SU-DHL-6 (cell line): Measurements from ENCODE around the gene TMPRSS9.

Source experiments
- EZH2phosphoT487 ChIP-seq: fragments of 200-600 bp; sonication (generic), shearing (Covaris generic); conservative IDR thresholded peaks from 2 replicates; pipeline ENCODE4 v1.6.1; 2018; ENCODE audit warnings: mild to moderate bottlenecking, antibody characterized with exemption, low read length, moderate library complexity, mixed read lengths
- TF ChIP-seq, protein P1 (sequence below): fragments of 200-600 bp; sonication (generic); IDR thresholded peaks from one replicate; pipeline ENCODE4 v1.5.1; 2017; ENCODE audit warnings: antibody characterized with exemption, mild to moderate bottlenecking, low read length, moderate library complexity; ENCODE audit not compliant: insufficient read depth, poor library complexity, severe bottlenecking

DNA sequence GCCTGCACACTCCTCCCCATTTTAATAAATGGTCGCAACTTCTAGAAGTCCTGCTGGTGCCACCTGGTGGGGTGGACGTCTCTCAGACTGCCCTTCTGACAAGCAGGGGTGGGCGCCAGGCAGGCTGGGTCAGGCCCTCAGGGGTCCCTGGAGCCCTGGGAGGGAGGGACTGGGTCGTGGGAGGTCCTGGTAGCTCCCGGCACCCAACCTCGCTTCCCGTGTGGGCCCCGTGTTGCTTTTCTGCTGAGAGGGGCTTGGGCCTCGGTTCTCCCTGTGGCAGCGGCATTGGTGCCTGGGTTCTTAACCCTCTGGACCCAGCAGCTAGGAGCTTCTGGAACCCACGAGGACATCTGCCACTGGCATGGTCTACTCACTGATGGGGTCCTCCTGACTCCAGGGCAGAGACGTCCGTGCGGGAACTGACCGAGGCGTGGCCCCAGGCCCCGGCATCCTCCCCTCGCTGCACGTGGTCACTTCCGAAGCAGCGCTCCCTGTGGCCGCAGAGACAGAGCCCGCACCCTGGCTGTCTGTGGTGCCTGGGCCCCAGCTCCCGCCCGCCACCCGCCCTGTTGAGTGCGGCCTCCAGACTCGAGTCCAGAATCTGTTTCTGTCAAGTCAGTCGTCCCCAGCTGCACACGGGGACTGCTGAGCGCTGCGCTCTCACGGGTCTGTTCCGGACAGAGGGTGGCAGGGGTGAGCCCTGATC, 6.0 kb upstream of the TMPRSS9 start:
- TF ChIP-seq, protein P1, sequence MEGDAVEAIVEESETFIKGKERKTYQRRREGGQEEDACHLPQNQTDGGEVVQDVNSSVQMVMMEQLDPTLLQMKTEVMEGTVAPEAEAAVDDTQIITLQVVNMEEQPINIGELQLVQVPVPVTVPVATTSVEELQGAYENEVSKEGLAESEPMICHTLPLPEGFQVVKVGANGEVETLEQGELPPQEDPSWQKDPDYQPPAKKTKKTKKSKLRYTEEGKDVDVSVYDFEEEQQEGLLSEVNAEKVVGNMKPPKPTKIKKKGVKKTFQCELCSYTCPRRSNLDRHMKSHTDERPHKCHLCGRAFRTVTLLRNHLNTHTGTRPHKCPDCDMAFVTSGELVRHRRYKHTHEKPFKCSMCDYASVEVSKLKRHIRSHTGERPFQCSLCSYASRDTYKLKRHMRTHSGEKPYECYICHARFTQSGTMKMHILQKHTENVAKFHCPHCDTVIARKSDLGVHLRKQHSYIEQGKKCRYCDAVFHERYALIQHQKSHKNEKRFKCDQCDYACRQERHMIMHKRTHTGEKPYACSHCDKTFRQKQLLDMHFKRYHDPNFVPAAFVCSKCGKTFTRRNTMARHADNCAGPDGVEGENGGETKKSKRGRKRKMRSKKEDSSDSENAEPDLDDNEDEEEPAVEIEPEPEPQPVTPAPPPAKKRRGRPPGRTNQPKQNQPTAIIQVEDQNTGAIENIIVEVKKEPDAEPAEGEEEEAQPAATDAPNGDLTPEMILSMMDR = no peak
- TF ChIP-seq EZH2phosphoT487 = no peak
